GM12801 (cell line): ENCODE results near the gene MYL12A.

Experiments used
- TF ChIP-seq, protein P1 (sequence below): IDR thresholded peaks from one replicate; pipeline ENCODE4 v1.5.1; 2011; ENCODE audit warnings: control low read depth; ENCODE audit not compliant: insufficient read length; ENCODE audit errors: extremely low read depth

Gene MYL12A

DNA sequence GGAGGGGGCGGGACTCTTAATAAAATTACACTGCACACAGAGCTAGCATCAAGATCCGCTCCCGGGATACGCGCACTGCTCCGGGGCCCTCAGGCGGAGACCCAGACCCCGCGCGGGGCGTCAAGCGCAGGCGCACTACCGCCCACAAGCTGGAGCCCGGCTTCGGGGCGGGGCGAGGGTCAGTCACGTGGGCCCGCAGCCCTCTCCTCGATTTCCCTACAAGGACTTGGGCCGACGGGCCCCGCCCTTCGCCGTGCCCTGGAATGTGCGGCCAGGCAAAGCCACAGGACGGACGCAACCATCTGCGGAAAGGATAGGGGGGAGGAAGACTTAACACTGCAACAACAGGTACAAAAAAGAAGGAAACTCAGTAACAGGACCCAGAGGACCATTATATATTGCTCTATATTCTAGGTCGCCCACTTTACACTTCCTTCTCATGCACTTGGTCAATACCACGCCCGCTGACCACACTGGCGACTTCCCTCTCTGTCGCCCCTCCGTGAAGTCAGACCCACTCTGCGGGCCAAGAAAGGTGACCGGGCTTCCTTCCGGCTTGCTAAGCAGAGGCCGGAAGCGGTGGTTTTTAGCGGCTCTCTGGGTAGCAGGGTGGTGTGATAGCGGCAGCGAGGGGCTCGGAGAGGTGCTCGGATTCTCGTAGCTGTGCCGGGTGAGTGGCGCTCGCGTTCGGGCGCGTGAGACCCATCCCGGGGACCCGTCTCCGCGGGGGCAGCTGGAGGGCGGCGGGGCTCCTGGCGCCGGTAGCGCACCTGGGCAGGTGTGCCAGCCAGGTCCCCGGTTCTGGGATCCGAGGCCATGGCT is at the start of gene MYL12A:
Gene MYL12A (plus strand): TSS at position 562 of the 822 bp plus-strand sequence. CDS start 5,447 bp downstream, outside the sequence.
- TF ChIP-seq, protein P1, sequence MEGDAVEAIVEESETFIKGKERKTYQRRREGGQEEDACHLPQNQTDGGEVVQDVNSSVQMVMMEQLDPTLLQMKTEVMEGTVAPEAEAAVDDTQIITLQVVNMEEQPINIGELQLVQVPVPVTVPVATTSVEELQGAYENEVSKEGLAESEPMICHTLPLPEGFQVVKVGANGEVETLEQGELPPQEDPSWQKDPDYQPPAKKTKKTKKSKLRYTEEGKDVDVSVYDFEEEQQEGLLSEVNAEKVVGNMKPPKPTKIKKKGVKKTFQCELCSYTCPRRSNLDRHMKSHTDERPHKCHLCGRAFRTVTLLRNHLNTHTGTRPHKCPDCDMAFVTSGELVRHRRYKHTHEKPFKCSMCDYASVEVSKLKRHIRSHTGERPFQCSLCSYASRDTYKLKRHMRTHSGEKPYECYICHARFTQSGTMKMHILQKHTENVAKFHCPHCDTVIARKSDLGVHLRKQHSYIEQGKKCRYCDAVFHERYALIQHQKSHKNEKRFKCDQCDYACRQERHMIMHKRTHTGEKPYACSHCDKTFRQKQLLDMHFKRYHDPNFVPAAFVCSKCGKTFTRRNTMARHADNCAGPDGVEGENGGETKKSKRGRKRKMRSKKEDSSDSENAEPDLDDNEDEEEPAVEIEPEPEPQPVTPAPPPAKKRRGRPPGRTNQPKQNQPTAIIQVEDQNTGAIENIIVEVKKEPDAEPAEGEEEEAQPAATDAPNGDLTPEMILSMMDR = no peak

DNA sequence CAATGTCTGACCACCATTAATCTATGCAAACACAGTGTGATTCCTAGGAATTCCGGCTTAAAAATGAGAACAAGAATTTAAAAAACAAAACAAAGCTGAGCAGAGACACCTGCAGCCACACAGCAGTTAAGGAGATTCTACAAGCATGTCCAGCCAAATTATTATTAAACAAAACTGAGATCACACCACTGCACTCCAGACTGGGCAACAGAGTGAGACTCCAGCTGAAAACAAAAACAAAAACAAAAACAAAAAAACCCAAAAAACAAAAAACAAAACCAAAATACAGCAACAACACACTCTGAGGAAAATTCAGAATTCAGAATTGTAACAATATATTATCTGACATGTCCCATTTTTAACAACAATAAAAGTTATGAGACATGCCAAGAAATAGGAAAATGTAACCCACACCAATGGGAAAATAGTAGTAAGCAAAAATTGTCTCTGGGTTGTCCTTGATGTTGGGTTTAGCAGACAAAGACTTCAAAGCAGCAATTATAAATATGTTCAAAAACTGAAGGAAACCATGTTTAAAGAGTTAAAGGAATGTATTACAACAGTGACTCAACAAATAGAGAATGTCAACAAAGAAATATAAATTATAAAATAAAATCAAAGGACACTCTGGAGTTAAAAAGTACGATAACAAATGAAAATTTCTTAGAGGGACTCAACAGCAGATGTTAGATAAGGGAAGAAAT is 47.5 kb upstream of the MYL12A start:
- TF ChIP-seq, protein P1 = no peak

DNA sequence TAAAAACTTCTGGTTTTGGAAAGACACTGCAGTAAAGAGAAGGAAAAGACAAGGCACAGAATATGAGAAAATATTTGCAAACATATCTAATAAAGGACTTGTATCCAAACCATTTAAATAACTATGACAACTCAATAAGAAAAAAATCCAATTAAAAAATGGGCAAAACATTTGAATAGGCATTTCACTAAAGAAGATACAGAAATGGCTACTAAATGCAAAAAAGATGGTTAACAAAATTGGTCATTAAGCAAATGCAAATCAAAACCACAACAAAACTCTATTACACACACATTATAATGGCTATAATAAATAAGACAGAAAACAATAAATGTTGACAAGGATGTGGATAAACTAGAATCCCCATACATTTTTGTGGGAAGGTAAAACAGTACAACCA is 42.4 kb upstream of the MYL12A start:
- TF ChIP-seq, protein P1 = no peak

- TF ChIP-seq, protein P1 = no peak
Measured at GRCh38 chr18:3207565-3207964, 40.0 kb upstream of the MYL12A start.

- TF ChIP-seq, protein P1 = no peak
Measured at GRCh38 chr18:3209859-3210569, 37.6 kb upstream of the MYL12A start.

- TF ChIP-seq, protein P1 = no peak
Measured at GRCh38 chr18:3211236-3211992, 36.2 kb upstream of the MYL12A start.

DNA sequence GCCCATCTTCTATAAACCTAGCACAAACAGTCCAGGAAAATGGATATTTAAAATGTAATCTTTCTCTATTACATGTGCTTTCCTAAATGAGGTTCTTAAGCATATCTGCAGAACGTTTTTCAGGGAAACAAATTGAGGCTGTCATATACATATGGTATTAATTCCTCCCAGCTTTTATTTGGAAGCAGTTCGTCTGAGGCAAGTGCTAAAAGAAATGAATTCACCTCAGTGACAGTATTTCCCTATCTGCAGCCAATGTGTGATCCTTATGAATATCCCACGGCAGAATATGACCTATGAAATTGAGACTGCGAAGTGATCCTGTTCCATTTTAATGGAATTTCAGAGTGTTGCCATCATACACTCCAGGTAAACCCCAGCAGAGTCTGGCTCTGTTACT is 34.9 kb upstream of the MYL12A start:
- TF ChIP-seq, protein P1 = no peak
